AG20443 (cell line): ENCODE data around the gene DCC.
A peak's percentile ranks its signal among the peaks of the same experiment; 100 is the strongest.

ENCODE experiments used
- DNase-seq: peaks from one replicate; pipeline ENCODE4 v3.0.0; 2012; ENCODE audit warnings: low spot score, mixed read lengths

The DCC gene

GRCh38 chr18:53225567-53226325, 885.7 kb downstream of the DCC start:
- no peak for DNase-seq

DNA sequence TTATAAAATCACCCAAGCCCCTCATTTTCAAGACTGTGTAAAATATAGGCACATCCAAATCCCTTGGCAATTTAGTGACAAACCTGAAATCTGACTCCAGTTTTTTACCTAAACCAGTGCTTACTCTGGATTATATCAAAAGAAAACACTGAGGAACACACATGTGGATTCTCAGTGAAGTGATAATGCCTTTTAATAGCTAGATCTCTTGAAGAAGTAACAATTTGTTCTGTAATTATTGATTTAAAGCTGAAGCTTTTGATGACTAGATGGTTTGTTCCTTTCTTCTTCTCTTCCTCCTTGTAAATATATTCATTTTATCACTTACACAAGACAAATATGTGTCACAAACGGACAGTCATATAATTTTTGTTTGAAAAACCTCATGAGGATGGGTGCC, 894.6 kb downstream of the DCC start:
- no peak for DNase-seq

- DNase-seq = no peak
Observed at GRCh38 chr18:53241161-53241560, 901.2 kb downstream of the DCC start.

- DNase-seq = no peak
Observed at GRCh38 chr18:53253789-53254188, 913.8 kb downstream of the DCC start.

DNA sequence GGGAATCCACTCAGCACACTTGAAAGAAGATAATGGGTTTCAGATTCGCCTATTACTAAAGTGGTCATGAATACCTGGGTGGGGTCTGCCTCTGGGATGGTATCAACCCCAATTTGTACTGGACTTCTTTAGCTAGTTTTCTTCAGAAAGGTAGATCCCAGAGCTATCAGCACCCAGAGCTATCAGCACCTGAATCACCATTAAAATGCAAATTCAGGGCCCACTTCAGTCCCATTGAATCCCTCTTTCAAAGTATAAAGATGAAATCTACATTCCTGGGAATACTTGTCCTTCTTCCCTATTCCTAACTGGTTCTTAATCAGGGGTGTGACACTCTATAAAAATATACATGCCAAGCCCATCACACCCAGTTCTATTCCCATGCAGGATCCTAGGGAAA, 914.3 kb downstream of the DCC start:
- no peak for DNase-seq

- no peak for DNase-seq
Observed at GRCh38 chr18:53261241-53261640, 921.2 kb downstream of the DCC start.

GRCh38 chr18:53266850-53267249, 926.9 kb downstream of the DCC start:
- no peak for DNase-seq

DNA sequence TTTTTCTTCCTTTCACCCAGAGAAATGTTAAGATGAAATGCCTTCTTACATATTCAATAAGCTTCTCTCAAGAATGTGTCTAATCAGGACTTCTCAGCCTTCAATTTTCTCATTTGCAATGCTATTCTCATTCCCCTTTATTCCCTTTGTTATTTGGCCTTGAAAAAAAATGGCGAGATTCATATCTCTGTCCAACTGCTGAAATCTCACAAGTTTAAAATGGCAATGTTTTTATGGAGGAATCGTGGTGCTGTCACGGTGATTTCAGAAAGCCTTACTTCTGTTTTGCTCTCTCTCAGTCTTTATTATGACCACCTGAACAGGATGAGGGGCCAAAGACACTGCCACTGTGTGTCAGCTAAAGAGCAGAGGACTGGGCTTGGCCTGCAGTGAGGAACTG, 928.5 kb downstream of the DCC start:
- no peak for DNase-seq

GRCh38 chr18:53281406-53281805, 941.4 kb downstream of the DCC start:
- DNase-seq = no peak

GRCh38 chr18:53283708-53284107, 943.7 kb downstream of the DCC start:
- no peak for DNase-seq

DNA sequence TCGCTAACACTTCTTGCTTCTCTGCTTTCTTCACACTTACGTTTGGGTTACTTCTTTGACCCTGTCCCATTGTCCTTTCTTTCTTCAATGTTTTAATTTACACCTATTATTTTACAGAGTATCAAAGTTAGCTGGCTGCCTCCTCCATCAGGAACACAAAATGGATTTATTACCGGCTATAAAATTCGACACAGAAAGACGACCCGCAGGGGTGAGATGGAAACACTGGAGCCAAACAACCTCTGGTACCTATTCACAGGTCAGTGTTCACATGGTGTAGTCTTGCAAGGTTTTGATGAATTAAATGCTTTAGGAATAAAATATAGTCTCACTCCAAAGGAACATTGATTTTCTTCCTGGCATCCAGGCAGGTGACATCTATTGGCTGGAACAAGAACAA, 965.5 kb downstream of the DCC start:
- DNase-seq = no peak

- no peak for DNase-seq
Observed at GRCh38 chr18:53319628-53320027, 979.6 kb downstream of the DCC start.

GRCh38 chr18:53322163-53322562, 982.2 kb downstream of the DCC start:
- no peak for DNase-seq

DNA sequence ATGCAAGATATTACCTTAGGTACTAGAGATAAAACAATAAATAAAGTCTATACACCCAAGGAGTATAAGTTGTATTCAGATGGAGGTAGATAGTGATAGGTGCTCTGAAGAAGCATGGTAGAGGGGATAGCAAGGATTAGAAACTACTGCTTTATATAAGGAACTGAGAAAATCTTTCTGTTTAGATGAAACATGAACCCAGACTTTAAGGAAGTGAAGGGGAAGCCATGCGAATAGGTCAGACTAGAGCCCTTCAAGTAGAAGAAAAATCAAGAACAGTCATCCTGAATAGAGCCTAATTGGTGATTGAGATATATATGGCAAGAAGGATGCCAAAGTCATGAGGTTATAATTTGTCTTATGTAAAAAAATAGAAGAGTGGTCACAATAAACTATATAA, 984.4 kb downstream of the DCC start:
- no peak for DNase-seq

- DNase-seq = no peak
Observed at GRCh38 chr18:53360501-53361443, 1020.8 kb downstream of the DCC start.

DNA sequence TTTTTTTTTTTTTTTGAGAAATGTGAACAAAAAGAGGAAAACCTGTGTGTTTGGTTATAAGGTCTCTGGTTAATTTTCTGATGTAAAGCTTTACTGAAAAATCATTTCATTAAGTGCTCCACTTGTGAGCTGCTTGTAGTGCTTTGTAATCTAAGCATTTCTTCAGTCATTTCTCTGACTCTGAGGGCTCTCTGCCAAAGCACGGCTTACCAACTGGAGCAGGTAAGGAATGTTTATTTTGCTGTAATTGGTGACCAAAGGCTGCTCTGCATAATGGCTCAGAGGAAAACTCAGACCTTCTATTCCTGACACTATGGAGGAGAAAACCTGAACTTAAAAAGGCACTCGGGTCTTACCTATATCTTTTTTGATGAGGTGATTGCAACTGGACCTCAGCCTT, 1035.6 kb downstream of the DCC start:
- no peak for DNase-seq

DNA sequence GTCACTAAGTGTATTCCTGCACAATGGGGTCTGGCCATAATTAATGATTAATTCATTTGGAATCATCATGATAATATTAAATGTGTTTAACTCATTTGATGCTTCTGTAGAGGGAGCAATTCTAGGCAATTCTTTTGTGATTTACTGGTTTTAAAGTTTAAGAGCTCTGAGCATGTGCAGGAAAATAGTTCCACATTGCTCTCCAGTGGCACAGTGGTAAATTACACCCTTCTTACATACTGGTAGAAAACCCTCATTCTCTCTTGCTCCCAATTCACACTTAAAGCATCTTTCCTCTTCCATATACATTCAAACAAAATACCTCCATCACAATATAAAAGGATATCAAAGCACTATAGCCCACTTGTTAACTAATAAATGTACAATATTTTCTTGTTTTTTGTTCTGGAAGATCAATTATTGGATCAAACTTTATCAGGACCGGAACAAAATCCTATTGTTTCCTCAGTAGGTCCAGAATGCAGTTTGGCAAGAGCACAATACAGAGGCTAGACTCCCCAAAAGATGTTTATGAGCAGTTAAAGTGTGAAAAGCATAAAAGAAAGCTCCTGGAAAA, 1040.2 kb downstream of the DCC start:
- DNase-seq = peak; percentile 16

DNA sequence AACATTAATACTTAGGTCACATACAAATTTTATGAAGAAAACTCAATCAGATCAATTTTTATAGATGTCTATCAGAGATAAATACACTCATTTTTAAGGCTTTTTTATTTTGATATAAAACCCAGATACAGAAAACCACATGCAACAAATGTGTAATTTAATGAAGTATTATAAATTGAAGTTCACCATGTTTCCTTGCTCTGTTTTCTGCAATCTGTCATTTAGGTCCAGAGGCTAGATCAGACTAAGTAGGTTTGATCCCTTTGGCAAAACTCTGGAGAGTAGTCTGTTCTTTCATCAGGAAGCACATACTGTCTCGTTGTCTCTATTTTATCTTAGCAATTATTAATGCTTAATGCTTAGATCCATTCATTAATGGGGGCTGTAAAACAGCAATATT, 1042.9 kb downstream of the DCC start:
- no peak for DNase-seq

- no peak for DNase-seq
Observed at GRCh38 chr18:53385889-53386288, 1045.9 kb downstream of the DCC start.

DNA sequence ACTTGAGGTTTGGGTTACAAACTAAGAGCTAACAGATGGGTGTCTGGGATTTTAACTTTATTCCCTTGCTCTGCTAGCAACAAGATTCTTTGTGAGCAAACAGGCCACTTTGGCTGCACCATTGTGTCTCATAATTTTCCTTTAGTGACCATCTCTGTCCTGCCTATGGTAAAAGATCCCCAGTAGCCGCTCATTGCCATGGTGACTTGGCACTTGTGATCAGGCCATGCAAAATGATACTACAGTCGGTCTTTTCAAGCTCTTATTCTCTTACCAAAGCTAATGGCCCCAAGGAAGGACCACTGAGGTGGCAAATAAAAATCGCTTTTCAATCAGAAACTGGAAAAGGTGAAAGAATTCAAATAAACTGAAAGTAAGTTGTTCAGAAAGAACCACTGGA, 1047.6 kb downstream of the DCC start:
- DNase-seq = no peak

DNA sequence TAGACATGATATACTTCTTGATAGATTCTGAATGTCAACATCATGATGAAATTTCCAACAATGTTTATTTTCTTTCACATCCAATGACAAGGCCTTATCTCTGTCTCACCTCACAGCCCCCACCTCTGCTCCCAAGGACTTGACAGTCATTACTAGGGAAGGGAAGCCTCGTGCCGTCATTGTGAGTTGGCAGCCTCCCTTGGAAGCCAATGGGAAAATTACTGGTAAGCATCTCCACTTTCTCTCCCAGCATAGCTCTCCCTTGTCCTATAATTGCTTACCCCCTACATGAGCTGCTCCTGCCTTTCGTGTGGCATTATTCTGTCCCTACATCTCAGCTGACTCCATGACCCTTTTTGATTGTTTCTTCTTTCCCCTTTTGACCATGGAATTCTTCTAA, 1062.7 kb downstream of the DCC start:
- DNase-seq = no peak

DNA sequence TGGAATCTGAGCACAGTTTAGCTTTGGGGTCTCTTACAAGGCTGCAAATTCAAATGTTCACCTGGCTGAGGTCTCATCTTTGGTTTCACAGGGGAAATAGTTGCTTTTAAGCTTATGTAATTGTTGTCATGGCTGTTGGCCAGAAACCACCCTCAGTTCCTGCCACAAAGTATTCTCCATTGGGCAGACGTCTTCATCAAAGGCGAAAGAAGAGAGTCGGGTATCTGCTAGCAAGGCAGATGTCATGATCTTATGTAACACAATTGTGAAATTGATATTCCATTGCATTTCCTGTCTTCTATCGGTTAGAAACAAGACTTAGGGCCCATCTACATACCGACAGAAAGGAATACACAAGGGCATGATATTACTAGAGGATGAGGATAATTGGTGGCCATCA, 1068.3 kb downstream of the DCC start:
- DNase-seq = no peak

- no peak for DNase-seq
Observed at GRCh38 chr18:53411511-53411910, 1071.5 kb downstream of the DCC start.
